ENCODE measurements around the gene LCAT. TPM values are rescaled to one million over a fixed set of nuclear protein-coding genes. Genes with fewer than 3 reads are reported as not detected.

LCAT gene
- total and polyA plus RNA-seq, 2 experiments from 2014 or later: 13.7 to 18.9 TPM

DNA sequence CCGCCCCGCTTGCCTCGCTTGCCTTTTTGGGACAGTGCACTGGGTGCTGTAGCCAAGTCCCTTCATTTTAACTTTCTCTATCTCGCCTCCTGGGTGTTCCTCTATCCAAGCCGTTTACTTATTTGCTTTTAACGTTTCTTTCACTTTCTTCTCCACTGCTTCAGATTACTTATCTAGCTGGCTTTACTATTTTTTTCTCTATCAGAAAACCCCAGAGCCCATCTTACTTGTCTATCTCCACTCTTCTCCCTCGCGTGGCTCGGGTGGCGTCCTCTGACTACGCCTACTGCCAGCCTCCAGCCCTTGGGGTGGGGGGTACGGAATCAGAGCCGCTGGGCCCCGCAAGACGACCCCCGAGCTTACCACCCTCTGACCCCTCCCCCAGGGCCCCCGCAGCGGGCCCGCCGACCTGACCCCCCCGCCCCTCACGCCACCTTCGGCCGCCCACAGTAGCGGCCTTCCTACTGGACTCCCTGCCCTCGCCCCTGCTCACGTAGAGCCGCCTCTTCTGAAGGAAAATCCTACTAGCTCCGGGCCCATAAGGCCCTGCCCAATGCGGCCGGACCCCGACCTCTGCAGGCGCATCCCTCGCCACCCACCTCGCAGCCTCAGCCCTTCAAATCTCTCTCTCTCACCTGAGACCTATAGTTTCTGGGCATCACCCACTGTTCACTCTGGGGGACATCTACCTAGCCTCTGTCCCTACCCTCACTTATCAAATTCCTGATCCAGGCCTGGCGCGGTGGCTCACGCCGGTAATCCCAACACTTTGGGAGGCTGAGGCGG lies 25.5 kb upstream of the LCAT start (continued):
- TF ChIP-seq, protein P1, sequence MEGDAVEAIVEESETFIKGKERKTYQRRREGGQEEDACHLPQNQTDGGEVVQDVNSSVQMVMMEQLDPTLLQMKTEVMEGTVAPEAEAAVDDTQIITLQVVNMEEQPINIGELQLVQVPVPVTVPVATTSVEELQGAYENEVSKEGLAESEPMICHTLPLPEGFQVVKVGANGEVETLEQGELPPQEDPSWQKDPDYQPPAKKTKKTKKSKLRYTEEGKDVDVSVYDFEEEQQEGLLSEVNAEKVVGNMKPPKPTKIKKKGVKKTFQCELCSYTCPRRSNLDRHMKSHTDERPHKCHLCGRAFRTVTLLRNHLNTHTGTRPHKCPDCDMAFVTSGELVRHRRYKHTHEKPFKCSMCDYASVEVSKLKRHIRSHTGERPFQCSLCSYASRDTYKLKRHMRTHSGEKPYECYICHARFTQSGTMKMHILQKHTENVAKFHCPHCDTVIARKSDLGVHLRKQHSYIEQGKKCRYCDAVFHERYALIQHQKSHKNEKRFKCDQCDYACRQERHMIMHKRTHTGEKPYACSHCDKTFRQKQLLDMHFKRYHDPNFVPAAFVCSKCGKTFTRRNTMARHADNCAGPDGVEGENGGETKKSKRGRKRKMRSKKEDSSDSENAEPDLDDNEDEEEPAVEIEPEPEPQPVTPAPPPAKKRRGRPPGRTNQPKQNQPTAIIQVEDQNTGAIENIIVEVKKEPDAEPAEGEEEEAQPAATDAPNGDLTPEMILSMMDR (conservative IDR thresholded peaks at IDR 0.05; ENCODE audit: low read depth in 2 of 2): 0 out of 4 replicates have a peak, but pooled peaks of 1 of the 2 experiments have one; percentile 27
- no peak for TF ChIP-seq STAT1 (IDR thresholded peaks at IDR 0.05; ENCODE audit: unreplicated experiment)
- TF ChIP-seq, protein P2, sequence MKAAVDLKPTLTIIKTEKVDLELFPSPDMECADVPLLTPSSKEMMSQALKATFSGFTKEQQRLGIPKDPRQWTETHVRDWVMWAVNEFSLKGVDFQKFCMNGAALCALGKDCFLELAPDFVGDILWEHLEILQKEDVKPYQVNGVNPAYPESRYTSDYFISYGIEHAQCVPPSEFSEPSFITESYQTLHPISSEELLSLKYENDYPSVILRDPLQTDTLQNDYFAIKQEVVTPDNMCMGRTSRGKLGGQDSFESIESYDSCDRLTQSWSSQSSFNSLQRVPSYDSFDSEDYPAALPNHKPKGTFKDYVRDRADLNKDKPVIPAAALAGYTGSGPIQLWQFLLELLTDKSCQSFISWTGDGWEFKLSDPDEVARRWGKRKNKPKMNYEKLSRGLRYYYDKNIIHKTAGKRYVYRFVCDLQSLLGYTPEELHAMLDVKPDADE (IDR thresholded peaks at IDR 0.05): no peak

DNA sequence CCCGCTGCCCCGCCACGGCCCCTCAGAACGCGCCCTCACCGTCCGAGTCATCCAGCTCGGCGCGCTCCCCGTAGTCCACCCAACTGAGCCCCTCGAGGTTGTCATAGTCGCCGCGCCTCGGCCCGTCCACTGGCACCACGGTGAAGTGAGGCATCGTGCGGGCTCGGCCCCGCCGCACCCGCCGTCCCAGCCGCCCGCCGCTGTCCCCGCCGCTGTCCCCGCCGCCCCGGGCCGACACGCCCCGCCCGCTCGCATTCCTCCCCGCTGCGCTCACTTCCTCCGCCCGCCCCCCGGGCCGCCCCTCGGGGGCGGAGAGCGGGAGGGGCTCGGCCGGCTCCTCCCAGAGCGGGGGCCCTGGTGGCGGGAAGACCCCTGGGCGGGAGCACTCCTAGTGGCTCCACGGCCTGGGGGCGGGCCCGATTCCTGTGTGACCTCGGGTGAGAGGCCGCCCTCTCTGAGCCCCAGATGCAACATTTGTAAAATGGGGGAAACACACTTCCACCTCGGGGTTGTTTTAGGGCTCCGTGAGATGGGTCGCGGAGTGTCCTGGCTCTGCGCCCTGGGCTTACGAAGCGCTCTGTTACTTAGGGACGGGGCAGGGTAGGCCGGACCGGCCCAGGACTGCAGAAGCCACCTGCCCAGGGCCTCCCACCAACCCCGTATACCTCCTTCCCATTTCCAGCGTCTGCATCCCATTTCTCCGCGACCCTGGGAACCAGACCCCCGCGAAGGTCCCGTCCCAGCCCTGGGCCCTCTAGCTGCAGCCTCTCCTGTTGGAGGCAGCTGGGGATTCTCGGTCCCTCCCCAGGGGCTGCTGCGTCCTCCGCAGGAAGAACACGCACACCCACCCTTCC lies 24.7 kb upstream of the LCAT start, which contains the start of gene SLC12A4:
TSS of gene SLC12A4 (minus strand) at position 238 of the 854 bp plus-strand sequence. CDS start at position 154, 84 bp downstream.
- no peaks in the 10 kb centered on the region for H3K27me3 ChIP-seq (ENCODE audit: insufficient read depth)
- peak within 1 kb of the TSS; percentile 91 for H3K4me3 ChIP-seq
- H3K79me2 ChIP-seq (replicated peaks; ENCODE audit: insufficient read depth): peaks cover 33% of the 10 kb centered on the region
- Mint-ChIP-seq H3K27ac (peak within 1 kb of the TSS; percentile 57; the same call in 1 of the 2 replicates), H3K9me3 (no peaks in the 10 kb centered on the region; the same call in 2 of the 3 replicates), H3K4me3 (peak within 1 kb of the TSS; percentile 89), H3K36me3 (ENCODE audit: low read depth) (no peaks in the 10 kb centered on the region; the same call in 2 of the 3 replicates), H3K4me1 (peaks cover 39% of the 10 kb centered on the region), H3K27me3 (ENCODE audit: insufficient read depth, low read depth, poor library complexity) (peaks cover 19% of the 10 kb centered on the region)
- H3K27ac ChIP-seq (ENCODE audit: low read depth): no peak within 1 kb of the TSS
- peak within 1 kb of the TSS; percentile 97 for H2AFZ ChIP-seq
- TF ChIP-seq ZNF114 (CRISPR knock-in tag; IDR thresholded peaks at IDR 0.05) (no peak), POLR2AphosphoS5 (IDR thresholded peaks at IDR 0.05; ENCODE audit: low read depth) (peak; percentile 61)
- TF ChIP-seq, protein P2 (IDR thresholded peaks at IDR 0.05): peak; percentile 75
- no peaks in the 10 kb centered on the region; the same call in 1 of the 2 replicates for H3K36me3 ChIP-seq (ENCODE audit: insufficient read depth)
- peak; percentile 92 for DNase-seq (ENCODE audit: low spot score)
- peaks cover 38% of the 10 kb centered on the region for H3K4me1 ChIP-seq (ENCODE audit: insufficient read depth)
- ATAC-seq: peak; percentile 58
- H3K4me2 ChIP-seq: peak within 1 kb of the TSS; percentile 99
- H4K20me1 ChIP-seq (replicated peaks; ENCODE audit: insufficient read depth): peaks cover 12% of the 10 kb centered on the region
- H3F3A ChIP-seq (replicated peaks; ENCODE audit: low read depth): 0 out of 2 replicates have a peak, but pooled peaks cover 19% of the 10 kb centered on the region
- no peaks in the 10 kb centered on the region for H3K9me2 ChIP-seq (ENCODE audit: insufficient read depth)

All from GM23338 (cell line).